PC-9 (cell line): Measurements from ENCODE around the gene BCAP29.

Source experiments
- EZH2 ChIP-seq: fragments of 200-600 bp; sonication (generic); IDR thresholded peaks from 2 replicates; pipeline ENCODE4 v1.8.0; 2017; ENCODE audit warnings: antibody characterized with exemption, low read depth
- TF ChIP-seq, protein P1 (sequence below): fragments of 200-600 bp; sonication (generic); conservative IDR thresholded peaks from 2 replicates; pipeline ENCODE4 v1.6.1; 2017; ENCODE audit warnings: mixed run types, antibody characterized with exemption, mild to moderate bottlenecking, moderate library complexity

DNA sequence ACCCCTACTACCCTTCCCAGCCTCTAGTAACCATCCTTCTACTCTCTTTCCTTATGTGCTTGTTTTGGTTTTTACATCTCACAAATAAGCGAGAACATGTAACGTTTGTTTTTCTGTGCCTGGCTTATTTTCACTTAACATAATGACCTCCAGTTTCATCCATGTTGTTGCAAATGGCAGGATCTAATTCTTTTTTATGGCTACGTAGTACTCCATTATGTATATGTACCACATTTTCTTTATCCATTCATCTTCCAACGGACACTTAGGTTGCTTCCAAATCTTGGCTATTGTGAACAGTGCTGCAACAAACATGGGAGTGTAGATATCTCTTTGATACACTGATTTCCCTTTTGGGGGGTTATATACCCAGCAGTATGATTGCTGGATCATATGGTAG lies 47.0 kb downstream of the BCAP29 start:
- TF ChIP-seq, protein P1, sequence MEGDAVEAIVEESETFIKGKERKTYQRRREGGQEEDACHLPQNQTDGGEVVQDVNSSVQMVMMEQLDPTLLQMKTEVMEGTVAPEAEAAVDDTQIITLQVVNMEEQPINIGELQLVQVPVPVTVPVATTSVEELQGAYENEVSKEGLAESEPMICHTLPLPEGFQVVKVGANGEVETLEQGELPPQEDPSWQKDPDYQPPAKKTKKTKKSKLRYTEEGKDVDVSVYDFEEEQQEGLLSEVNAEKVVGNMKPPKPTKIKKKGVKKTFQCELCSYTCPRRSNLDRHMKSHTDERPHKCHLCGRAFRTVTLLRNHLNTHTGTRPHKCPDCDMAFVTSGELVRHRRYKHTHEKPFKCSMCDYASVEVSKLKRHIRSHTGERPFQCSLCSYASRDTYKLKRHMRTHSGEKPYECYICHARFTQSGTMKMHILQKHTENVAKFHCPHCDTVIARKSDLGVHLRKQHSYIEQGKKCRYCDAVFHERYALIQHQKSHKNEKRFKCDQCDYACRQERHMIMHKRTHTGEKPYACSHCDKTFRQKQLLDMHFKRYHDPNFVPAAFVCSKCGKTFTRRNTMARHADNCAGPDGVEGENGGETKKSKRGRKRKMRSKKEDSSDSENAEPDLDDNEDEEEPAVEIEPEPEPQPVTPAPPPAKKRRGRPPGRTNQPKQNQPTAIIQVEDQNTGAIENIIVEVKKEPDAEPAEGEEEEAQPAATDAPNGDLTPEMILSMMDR: no peak
- no peak for TF ChIP-seq EZH2
